ENCODE measurements around the gene ARHGEF16.

Gene ARHGEF16

DNA sequence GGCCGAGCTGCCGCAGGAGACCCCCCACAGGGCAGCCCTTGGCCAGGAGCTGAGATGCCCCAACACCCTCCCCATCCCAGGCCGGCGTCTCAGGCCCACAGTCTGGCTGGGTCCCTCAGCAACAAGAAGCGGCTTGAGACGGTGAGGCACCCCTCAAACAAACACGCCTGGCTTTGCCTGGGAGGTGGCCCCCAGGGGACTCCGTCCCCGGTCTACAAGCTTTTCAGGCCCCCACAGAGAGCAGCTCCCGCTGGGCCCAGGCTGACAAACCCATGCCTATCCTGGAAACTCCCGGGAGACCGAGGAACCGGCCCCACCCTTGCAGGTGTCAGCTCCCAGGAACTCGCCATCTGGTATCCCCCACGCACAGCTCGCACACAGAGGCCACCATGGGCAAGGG, 67.0 kb downstream of the ARHGEF16 start:
- no peak for DNase-seq

DNA sequence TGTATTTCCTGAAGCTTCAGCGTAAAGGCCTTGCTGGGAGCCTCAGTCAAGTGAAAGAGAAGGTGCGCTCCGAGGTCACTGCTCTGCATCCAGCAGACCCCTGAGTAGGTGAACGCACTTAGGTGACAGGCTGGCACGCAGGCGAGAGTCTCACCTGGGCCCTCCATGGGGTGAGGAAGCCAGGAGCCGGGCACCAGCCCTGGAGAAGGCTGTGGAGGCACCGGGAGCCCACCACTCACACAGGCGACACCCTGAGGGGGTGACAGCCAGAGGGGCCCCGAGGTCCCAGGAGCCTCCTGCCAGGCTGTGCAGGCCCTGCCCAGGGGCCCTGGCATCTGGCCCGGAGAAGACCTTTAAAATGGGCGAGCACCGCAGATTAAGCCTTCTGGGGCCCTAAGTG, 67.6 kb downstream of the ARHGEF16 start:
- DNase-seq: no peak

DNA sequence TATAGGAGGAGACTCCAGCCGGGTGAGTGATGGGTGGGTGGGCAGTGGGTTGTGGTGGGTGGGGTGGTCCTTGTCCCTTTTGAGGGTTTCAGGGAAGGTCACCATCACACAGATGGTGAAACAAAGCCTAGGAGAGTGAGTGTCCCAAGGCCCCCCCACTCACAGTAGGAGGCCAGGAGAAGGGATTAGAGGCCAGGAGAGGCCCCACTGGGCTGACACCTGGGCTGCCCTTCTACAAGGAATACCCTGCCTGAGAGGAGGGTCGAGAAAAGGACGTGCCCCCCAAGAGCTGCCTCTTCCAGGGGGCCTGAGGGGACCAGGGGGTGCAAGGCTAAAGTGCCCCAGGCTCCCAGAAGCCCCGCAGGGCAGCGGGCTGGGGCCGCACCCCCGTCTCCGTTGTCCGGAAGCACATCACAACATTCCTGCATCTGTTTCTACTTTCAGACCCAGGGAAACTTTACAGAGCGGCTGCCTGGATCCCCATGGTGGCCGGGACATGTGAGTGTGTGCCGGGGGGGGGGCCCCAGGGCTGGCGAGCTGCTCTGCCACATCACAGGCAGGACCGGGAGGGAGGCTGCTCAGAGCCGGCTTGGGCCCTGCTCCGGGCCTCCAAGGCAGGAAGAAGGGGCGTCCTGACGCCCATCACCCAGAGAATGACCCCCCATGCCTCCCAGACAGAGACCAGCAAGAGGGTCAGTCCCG, 68.2 kb downstream of the ARHGEF16 start:
- no peak for DNase-seq

DNA sequence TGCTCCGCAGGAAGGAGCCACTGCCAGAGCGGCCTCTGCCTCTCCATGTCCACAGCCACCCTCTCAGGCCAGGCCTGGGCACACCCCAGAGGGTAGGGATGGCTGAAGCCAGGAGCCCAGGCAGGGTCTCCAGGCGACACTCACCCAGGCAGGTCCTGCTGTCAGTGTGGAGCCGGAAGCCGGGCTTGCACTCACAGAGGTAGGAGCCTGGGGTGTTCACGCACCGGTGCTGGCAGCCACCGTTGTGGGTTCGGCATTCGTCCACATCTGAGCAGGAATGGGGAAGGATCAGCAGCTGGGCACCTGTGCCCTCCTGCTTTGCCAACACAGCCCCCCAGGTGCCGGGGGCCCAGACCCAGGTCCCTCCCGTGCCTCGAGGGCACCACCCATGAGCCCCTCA, 69.5 kb downstream of the ARHGEF16 start:
- DNase-seq: no peak

DNA sequence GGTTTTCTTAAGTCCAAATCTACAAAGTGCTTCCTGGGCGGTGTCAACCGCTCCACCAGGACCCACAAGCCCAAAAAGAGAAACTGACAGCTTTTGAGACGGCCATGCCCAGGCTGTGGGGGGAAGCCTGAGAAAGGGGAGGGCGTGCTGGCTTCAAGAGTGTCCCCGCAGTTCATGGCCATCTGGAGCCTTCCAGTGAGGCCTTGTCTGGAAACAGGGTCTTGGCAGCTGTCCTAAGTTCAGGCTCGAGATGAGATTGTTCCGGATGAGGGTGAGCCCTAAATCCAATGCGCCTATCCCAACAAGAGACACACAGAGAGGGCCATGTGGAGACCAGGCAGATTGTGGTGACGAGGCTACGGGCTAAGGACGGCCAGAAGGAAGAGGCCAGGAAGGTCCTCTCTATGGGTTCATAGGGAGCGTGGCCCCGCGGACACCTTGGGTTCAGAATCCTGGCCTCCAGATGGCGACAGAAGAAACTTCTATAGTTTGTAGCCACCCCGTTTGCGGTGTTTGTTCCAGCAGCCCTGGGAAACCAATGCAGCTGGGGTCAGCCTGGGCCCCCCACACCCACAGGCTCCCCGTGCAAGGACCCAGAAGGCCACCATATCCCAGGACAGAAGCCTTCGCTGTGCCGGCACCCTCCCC, 70.2 kb downstream of the ARHGEF16 start:
- DNase-seq: no peak

DNA sequence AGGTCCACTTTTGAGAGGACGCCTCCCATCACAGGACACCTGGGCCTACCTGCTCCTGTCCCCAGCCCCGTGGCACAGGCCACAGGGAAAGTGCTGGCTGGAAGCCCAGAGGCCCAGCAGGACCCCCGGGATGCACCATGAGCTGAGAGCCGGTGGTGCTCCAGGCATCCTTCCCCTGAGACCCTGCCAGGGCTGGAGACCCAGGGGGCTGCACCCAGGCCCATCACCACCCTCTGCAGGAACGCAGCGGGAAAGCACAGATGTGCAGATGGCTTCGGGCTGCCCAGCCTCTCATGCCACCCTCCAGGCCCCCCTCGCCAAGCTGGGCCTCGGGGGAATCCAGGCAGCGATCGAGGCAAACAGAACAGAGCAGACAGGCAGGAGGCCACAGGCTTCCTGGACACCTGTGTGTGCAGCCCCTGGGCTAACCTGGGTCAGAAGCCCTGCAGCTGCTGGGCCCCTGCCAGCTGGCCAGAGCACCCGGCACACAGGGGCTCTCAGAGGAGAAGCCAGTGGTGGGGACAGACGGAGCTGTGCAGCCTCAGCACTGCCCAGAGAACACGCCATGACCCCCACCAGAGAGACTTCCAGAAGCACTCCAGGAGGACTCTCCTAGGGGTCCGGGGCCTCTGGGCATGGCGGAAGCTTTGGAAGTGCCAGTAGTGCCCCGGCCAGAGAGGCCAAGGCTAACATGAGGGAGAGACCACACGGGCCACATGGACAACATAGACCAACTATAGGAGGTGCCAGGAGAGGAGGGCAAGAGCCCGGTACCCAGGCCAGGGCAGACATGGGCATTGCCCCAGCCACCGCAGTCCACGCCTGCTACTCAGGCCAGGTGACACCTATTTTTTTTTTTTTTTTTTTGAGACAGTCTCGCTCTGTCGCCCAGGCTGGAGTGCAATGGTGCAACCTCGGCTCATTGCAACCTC, 71.4 kb downstream of the ARHGEF16 start:
- no peak for DNase-seq

DNA sequence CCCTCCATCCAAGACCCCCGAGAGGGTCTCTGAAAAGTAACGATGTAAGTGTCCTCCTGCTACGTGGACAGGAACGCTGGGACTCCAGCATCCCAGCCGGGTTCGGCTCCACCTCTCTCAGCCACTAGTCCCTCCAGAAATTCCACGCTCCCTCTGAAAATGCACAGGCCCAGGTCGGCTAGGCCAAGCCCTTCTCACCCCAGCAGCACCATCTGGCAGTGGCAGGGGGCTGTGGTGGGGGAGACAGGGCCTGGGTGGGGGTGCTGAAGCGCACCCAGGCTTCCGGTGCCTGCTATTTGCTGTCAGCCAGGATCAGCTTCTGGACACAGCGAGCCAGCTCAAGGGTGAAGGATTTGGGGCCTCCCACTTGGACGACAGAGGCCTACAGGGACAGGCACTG, 73.3 kb downstream of the ARHGEF16 start:
- no peak for DNase-seq

DNA sequence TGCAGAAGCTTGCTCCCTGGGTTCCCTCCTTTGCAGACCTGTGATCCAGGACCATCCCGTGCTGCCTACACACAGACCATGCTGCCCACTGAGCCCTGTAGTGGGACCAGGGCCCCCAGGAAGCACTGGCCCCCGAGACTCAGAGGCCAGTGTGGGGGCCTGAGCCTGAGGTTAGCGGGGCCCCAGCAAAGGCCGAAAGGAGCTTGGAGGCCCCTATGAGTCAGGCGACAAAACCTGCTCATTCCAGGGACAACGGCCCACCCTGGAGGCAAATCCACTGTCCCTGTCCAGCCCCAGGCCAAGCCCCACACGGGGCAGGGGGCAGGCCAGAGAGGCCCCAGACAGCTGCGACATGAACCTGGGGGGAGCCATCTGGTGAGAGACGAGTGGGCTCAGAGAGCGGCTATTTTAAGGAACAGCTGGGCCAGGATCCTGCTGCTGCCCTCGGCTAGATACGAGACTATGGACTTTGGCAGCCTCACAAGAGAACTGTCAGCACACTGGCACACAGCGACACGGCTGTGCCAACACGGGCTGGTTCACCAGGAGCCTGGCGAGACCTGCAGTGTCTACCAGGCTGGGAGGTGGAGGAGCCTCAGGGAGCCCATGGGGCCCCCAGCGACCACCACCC, 74.7 kb downstream of the ARHGEF16 start:
- no peak for DNase-seq

DNA sequence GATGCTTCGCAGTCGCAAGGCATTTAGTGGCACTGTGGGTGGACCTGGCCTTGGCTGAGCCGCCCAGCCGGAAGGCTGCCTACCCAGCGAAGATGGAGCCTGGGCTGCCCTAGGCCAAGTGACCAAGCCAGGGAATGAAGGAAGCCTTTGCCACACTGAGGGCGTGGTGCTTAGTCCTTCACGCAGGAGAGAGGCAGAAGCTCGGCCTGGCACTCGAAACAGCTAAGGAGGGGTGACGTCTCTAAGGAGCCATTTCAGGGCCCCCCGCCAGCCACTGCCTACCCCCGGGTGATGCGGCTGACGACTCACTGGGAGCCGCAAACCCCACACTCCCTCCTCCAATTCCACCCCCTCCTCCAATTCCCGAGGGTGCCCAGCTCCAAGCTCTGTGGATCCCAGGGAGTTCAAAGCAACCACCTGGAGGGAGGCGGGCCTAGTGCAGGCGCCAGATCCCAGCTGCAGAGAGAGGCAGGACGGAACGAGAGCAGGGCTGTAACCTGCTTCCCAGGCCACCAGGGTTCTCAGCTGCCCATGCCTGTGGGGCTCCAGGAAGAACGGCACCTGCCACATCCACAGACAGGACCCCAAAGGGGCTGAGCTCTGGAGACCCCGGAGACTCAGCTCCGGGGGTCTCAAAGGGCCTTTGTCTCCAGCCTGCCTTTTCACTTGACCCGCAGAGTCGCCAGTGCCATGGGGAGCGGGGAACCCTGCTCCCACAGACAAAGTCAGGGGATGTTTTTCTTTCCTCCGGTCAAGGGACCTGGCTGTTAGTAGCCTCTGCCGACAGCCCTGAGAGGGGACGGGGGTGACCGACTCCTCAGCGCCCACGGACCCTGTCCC, 75.8 kb downstream of the ARHGEF16 start:
- no peak for DNase-seq

All from activated CD4-positive, alpha-beta T cell treated with anti-CD3 and anti-CD28 coated beads for 1 hour (primary cell).